DMS79 (cell line): ENCODE measurements around the gene WWC1.

ENCODE experiments used
- DNase-seq: peaks from one replicate; lab custom pipeline; 2025; lab: John Stamatoyannopoulos, UW

WWC1 gene

GRCh38 chr5:168364750-168365550, 73.5 kb downstream of the WWC1 start:
- DNase-seq: no peak

- peak; percentile 2 for DNase-seq
Observed at GRCh38 chr5:168365581-168366081, 74.2 kb downstream of the WWC1 start.

GRCh38 chr5:168366116-168366515, 74.7 kb downstream of the WWC1 start:
- DNase-seq: no peak

- DNase-seq: no peak
Observed at GRCh38 chr5:168368854-168369253, 77.4 kb downstream of the WWC1 start.

GRCh38 chr5:168370831-168371230, 79.4 kb downstream of the WWC1 start:
- DNase-seq: no peak

GRCh38 chr5:168372356-168372946, 81.0 kb downstream of the WWC1 start:
- no peak for DNase-seq

- DNase-seq: no peak
Observed at GRCh38 chr5:168374532-168374931, 83.1 kb downstream of the WWC1 start.

GRCh38 chr5:168375214-168375613, 83.8 kb downstream of the WWC1 start:
- DNase-seq: no peak

GRCh38 chr5:168377525-168377924, 86.1 kb downstream of the WWC1 start:
- DNase-seq: no peak

GRCh38 chr5:168378741-168379140, 87.3 kb downstream of the WWC1 start:
- DNase-seq: no peak

GRCh38 chr5:168382421-168382820, 91.0 kb downstream of the WWC1 start:
- DNase-seq: no peak

- DNase-seq: no peak
Observed at GRCh38 chr5:168390491-168390890, 99.0 kb downstream of the WWC1 start.

GRCh38 chr5:168393773-168394172, 102.3 kb downstream of the WWC1 start:
- no peak for DNase-seq

- DNase-seq: no peak
Observed at GRCh38 chr5:168400429-168401220, 109.2 kb downstream of the WWC1 start.

- no peak for DNase-seq
Observed at GRCh38 chr5:168401226-168401625, 109.8 kb downstream of the WWC1 start.

GRCh38 chr5:168401880-168402279, 110.4 kb downstream of the WWC1 start:
- DNase-seq: peak; percentile 39

- DNase-seq: no peak
Observed at GRCh38 chr5:168404365-168404764, 112.9 kb downstream of the WWC1 start.

GRCh38 chr5:168407211-168407610, 115.8 kb downstream of the WWC1 start:
- no peak for DNase-seq

GRCh38 chr5:168408561-168409305, 117.3 kb downstream of the WWC1 start:
- no peak for DNase-seq

- no peak for DNase-seq
Observed at GRCh38 chr5:168409591-168410458, 118.4 kb downstream of the WWC1 start.

GRCh38 chr5:168411871-168412270, 120.4 kb downstream of the WWC1 start:
- no peak for DNase-seq
